Ascending aorta (tissue), 2 donors: ENCODE data around the gene RNF121. TPM values are rescaled to one million over a fixed set of nuclear protein-coding genes. Genes with fewer than 3 reads are reported as not detected.

Experiments used
- DNase-seq, 2 donors: peaks; one replicate each; pipeline ENCODE4 v3.0.0-alpha.2; 2019; ENCODE audit warnings: low spot score in 2 of 2
- H3K27ac ChIP-seq, 2 donors: fragments of 200-600 bp; sonication (generic); one replicate each; pipeline ENCODE4 v1.5.1; 2016 to 2017; ENCODE audit warnings: mild to moderate bottlenecking in 1 of 2
- H3K27me3 ChIP-seq: fragments of 200-600 bp; sonication (generic); one replicate; pipeline ENCODE4 v1.5.1; 2017
- H3K36me3 ChIP-seq, 2 donors: fragments of 200-600 bp; sonication (generic); one replicate each; pipeline ENCODE4 v1.5.1; 2016
- H3K4me1 ChIP-seq, 2 donors: fragments of 200-600 bp; sonication (generic); one replicate each; pipeline ENCODE4 v1.5.1; 2016 to 2017; ENCODE audit warnings: mild to moderate bottlenecking in 1 of 2
- H3K4me3 ChIP-seq, 2 donors: fragments of 200-600 bp; sonication (generic); one replicate each; pipeline ENCODE4 v1.5.1; 2016 to 2017; ENCODE audit warnings: mild to moderate bottlenecking in 1 of 2
- H3K9me3 ChIP-seq, 2 donors: fragments of 200-600 bp; sonication (generic); one replicate each; pipeline ENCODE4 v1.5.1; 2016
- intact Hi-C: fragments of 100-400 bp; cut with DNase I; formaldehyde crosslinking; loops from one replicate; pipeline ENCODE4 v1.15.1; 2023
- total RNA-seq: library from RNA; depleted of rRNA; stranded (reverse); fragments of >200 nt; gene quantifications from one replicate; pipeline ENCODE4 v1.1.0, GENCODE V29; 2016
- TF ChIP-seq, protein P1 (sequence below), 3 experiments: fragments of 200-600 bp in 2 of 3; fragments of 450-650 bp in 1 of 3; sonication (generic) in 2 of 3; IDR thresholded peaks; one replicate each; pipeline ENCODE4 v1.5.1; 2016 to 2019; ENCODE audit warnings: antibody characterized with exemption in 3 of 3, mild to moderate bottlenecking in 1 of 3, moderate library complexity in 1 of 3

RNF121 gene
- total RNA-seq, 1 donor from 2014 or later: 5.0 TPM

DNA sequence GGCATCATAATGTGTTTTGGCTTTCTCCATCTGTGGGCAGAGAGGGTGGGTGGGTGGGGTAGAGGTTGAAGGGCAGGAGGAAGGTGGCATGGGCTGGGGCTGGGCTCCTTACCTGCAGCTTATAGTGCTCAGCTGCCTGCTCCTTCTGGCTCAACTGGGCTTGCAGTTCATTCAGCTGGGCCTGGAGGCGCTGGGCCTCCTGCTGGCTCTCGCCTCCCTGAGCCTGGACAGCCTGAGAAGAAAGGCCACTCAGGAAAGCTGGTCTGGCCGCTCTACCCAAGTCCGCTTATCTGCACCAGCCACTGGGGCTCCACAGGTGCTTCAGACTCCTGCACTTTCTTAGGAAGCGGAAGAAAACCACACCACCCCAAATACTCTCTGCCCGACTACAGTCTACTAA lies 80.3 kb downstream of the RNF121 start:
- intact Hi-C loops: no loop called here
- H3K4me1 ChIP-seq: peaks cover 19 to 21% of the 10 kb centered on the region in 2 donors
- peak in 1 of 2 donors; percentile 56 for DNase-seq
- TF ChIP-seq, protein P1, sequence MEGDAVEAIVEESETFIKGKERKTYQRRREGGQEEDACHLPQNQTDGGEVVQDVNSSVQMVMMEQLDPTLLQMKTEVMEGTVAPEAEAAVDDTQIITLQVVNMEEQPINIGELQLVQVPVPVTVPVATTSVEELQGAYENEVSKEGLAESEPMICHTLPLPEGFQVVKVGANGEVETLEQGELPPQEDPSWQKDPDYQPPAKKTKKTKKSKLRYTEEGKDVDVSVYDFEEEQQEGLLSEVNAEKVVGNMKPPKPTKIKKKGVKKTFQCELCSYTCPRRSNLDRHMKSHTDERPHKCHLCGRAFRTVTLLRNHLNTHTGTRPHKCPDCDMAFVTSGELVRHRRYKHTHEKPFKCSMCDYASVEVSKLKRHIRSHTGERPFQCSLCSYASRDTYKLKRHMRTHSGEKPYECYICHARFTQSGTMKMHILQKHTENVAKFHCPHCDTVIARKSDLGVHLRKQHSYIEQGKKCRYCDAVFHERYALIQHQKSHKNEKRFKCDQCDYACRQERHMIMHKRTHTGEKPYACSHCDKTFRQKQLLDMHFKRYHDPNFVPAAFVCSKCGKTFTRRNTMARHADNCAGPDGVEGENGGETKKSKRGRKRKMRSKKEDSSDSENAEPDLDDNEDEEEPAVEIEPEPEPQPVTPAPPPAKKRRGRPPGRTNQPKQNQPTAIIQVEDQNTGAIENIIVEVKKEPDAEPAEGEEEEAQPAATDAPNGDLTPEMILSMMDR (IDR thresholded peaks at IDR 0.05): no peak
- H3K36me3 ChIP-seq: peaks cover 100% of the 10 kb centered on the region in 2 donors
- no peaks in the 10 kb centered on the region for H3K27me3 ChIP-seq
- H3K27ac ChIP-seq: no peak overlapping the region
- H3K4me3 ChIP-seq: no peak overlapping the region
- H3K9me3 ChIP-seq: no peaks in the 10 kb centered on the region

DNA sequence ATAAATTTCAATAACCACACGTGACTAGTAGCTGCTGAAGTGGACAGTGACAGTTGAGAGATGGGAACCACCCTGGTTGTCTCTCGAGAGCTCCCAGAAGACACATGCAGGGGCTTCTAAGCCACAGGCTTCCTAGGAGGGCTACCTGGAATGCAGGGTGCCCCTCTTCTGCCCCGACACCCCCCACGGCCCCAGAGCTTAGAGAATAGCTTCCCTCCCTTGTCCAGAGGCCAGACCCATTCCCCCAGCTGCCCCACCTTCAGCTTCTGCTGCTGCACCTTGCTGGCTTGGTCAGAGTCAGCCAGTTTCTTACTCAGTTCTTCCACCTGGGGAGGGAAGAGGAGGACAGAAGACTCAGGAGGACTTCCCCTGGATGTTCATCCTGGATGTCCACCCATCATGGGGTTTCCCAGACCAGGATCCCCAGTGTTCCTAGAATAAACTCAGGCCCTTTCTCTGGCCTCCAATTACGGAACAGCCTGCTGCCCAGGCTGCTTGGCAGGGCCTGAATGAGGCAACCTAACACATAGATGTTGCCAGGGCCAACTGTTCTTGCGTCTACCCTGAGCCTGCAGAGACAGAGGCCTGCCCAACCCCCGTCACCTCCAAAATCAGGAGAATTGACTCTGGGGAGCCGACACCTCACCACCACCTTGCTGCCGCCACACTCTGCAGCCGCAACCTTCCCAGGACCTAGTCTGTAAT lies 81.8 kb downstream of the RNF121 start:
- TF ChIP-seq, protein P1 (IDR thresholded peaks at IDR 0.05): no peak
- DNase-seq: peak in 1 of 2 donors; percentile 58
- Histone ChIP-seq H3K9me3 (no peaks in the 10 kb centered on the region), H3K36me3 (peaks cover 100% of the 10 kb centered on the region in 2 donors), H3K27ac (no peak overlapping the region), H3K4me1 (peaks cover 30 to 31% of the 10 kb centered on the region in 2 donors), H3K27me3 (no peaks in the 10 kb centered on the region), H3K4me3 (no peak overlapping the region)
- intact Hi-C loops: no loop called here

DNA sequence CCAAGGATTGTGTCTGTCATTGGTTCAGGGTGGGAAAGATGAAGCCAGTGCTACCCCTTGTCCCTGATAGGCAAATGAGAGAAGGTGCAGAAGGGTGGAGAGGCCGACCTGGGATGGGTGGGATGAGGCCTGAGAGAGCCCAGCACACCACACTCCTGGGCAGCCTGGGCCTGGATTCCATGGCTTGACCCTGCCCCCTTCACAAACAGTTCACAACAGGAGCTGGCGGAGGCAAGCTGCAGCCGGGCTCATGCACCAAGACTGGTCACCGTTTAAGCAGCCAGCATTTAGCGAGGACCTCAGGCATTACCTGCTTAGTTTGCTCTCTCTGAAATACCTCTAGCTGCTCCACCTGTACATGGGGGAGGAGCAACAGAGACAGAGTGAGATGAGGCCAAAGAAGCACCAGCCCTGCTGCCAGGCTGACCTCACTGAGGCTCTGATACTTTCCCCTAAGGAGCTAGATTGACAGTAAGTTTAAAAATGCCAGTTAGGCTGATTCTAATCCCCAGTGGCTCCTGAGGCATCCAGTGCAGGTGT lies 83.3 kb downstream of the RNF121 start:
- TF ChIP-seq, protein P1 (IDR thresholded peaks at IDR 0.05): no peak
- Histone ChIP-seq H3K4me1 (peaks cover 31 to 34% of the 10 kb centered on the region in 2 donors), H3K36me3 (peaks cover 100% of the 10 kb centered on the region in 2 donors)

DNA sequence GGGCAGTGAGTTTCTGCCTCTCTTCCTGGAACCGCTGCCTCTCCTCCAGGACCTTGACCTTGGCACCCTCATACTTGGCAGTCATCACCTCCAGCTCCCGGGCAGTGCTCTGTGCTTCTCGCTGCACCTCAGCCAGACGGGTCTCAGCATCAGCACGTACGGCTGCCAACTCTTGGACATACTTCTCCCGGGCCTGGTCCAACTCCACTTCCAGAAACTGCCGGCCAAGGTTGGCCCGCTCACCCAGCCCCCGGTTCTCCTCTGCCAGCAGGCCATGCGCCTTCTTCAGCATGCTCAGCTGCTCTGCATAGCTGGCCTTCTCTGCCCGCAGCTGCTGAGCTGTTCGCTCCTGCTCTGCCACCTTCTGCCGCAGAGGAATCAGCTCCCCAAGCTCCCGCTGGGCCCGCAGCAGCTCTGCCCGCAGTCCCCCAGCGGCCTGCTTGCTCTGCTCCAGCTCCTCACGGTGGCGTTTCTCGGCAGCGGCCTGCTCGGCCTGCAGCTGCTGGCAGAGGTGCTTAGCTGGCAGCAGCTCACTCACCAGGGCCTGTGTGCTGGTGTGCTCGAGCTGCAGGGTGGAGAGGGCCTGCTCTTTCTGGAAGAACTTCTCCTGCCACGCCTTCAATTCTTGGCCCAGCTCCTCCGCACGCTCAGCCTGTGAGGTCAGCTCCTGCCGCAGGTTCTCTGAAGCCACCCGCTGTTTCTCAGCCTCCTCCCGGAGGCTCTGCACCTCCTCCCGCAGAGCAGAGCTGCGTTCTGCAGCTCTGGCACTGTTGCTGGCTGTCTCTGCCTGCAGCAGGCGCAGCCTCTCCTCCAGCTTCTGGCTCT lies 84.3 kb downstream of the RNF121 start:
- Histone ChIP-seq H3K27ac (peak overlapping the region; percentile 50), H3K4me1 (peaks cover 31 to 34% of the 10 kb centered on the region in 2 donors), H3K9me3 (no peaks in the 10 kb centered on the region), H3K27me3 (no peaks in the 10 kb centered on the region), H3K4me3 (peak overlapping the region in 1 of 2 donors; percentile 7), H3K36me3 (peaks cover 100% of the 10 kb centered on the region in 2 donors)
- peak; percentile 30 to 79 for DNase-seq
- TF ChIP-seq, protein P1 (IDR thresholded peaks at IDR 0.05): no peak
- intact Hi-C loops: no loop called here

More for the DNA sequence above, 83.3 kb downstream of the RNF121 start:
- Histone ChIP-seq H3K4me3 (no peak overlapping the region), H3K27ac (peak overlapping the region; percentile 50), H3K27me3 (no peaks in the 10 kb centered on the region), H3K9me3 (no peaks in the 10 kb centered on the region)
- peak in 1 of 2 donors; percentile 37 for DNase-seq
- intact Hi-C loops: no loop called here

DNA sequence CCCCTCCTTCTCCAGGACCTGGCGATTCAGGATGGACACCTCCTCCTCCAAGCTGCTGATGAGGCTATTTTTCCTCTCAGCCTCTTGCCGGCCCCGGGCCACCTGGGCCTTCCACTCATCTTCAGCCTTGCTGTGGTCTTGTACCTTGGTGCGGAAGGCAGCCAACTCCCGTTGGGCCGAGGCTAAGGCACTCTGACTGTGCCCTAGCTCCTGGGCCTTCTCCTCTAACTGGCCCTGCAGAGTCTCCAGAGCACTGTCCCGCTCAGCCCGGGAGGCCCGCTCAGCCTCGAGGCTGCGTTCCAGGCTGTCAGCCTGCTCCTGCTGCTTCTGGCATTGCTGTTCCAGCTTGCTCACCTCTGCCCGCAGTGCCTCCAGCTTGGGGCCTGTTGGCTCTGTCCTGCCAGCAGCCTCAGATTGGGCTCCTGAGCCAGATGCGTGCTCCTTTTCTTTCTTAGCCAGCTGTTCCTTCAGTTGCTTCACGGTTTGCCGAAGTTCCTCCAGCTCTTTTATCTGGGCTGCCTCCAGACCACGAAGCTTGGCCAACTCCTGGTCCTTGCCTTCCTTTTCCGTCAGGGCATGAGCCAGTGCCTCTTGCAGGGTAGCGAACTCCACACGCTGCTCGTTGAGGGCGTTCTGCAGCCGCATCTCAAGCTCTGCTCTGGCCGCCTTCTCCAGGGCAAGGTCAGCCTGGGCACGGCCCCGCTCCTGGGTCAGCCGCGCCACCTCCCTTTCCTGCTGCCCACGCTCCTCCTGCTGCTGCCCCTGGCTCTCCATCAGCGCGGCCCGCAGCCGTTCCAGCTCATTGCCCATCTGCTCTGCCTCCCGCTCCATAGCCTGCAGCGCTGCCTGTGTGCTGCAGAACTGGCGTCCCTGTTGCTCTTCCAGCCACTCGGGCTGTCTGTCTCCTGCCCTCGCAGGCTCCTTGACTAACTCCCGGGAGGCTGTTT lies 85.2 kb downstream of the RNF121 start:
- Histone ChIP-seq H3K27me3 (no peaks in the 10 kb centered on the region), H3K4me3 (peak overlapping the region in 1 of 2 donors; percentile 7), H3K4me1 (peaks cover 31 to 34% of the 10 kb centered on the region in 2 donors), H3K27ac (peak overlapping the region; percentile 50), H3K36me3 (peaks cover 100% of the 10 kb centered on the region in 2 donors), H3K9me3 (no peaks in the 10 kb centered on the region)
- TF ChIP-seq, protein P1 (IDR thresholded peaks at IDR 0.05): no peak
- intact Hi-C loops: no loop called here
- DNase-seq: peak in 1 of 2 donors; percentile 65
